HFFc6 (cell line): ENCODE results near the gene ABCD2. TPM values are rescaled to one million over a fixed set of nuclear protein-coding genes. Genes with fewer than 3 reads are reported as not detected.

Source experiments
- DNase-seq: peaks from one replicate; pipeline ENCODE4 v3.0.0-alpha.2; 2018
- H3K27ac Mint-ChIP-seq: 2 replicates; pipeline ENCODE4 v1.8.0; 2020; ENCODE audit warnings: mild to moderate bottlenecking, mixed read lengths
- H3K27me3 Mint-ChIP-seq: 2 replicates; pipeline ENCODE4 v1.8.0; 2021; ENCODE audit warnings: mild to moderate bottlenecking, moderate library complexity, mixed read lengths; ENCODE audit not compliant: insufficient read depth
- H3K36me3 Mint-ChIP-seq: 2 replicates; pipeline ENCODE4 v1.8.0; 2021; ENCODE audit warnings: low read depth, mixed read lengths
- H3K4me1 Mint-ChIP-seq: 2 replicates; pipeline ENCODE4 v1.8.0; 2020; ENCODE audit warnings: low read depth, mixed read lengths
- H3K4me3 Mint-ChIP-seq: 2 replicates; pipeline ENCODE4 v1.8.0; 2020; ENCODE audit warnings: mild to moderate bottlenecking, moderate library complexity, mixed read lengths
- H3K9me3 Mint-ChIP-seq: 2 replicates; pipeline ENCODE4 v1.8.0; 2020; ENCODE audit warnings: mild to moderate bottlenecking, mixed read lengths
- CTCF ChIP-seq: fragments of 200-600 bp; sonication (generic); IDR thresholded peaks from 2 replicates; pipeline ENCODE4 v1.5.0; 2021; ENCODE audit warnings: antibody characterized with exemption, mild to moderate bottlenecking
- total RNA-seq, 6 experiments: library from RNA; stranded (reverse); fragmentation: NEBNext Ultra II Directional; extraction: Animal tissue kit (Norgen Biotek cat#: 25700); gene quantifications; 2 replicates in 1 of 6; 3 replicates in 5 of 6; pipeline ENCODE4 v1.2.3, GENCODE V29; 2021

ABCD2 gene
- total RNA-seq, 6 experiments from 2014 or later, result not detected

- no peak for DNase-seq
- no peaks in the 10 kb centered on the region for H3K36me3 Mint-ChIP-seq
- H3K4me1 Mint-ChIP-seq, result no peaks in the 10 kb centered on the region
- no peaks in the 10 kb centered on the region for H3K27me3 Mint-ChIP-seq
- TF ChIP-seq CTCF, result no peak
- no peak overlapping the region for H3K4me3 Mint-ChIP-seq
- H3K9me3 Mint-ChIP-seq, result peaks cover 11% of the 10 kb centered on the region
- no peak overlapping the region for H3K27ac Mint-ChIP-seq
Observed at GRCh38 chr12:39638840-39639239, 19.2 kb upstream of the ABCD2 start.

DNA sequence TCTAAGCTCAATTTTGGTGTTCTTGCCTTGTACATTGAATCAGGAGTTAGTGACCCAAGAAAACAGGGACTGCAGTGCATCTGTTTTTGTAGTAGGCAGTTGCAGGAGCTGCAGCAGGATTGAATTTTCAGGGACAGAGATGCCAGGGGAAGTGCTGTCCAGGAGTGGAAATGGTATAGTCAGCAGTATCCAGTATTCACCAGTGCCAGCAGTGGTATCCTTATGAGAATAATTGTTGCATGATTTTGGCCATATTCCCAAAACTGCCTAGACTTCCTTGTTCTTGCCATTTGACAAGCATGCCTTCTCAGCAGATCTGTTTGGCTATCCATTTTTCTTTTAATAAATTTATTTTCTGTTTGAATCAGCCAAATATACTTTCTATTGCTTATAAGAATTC lies 18.6 kb upstream of the ABCD2 start:
- Mint-ChIP-seq H3K27me3 (no peaks in the 10 kb centered on the region), H3K27ac (no peak overlapping the region), H3K4me1 (no peaks in the 10 kb centered on the region), H3K9me3 (peaks cover 12% of the 10 kb centered on the region), H3K4me3 (no peak overlapping the region), H3K36me3 (no peaks in the 10 kb centered on the region)
- no peak for TF ChIP-seq CTCF
- DNase-seq, result no peak

DNA sequence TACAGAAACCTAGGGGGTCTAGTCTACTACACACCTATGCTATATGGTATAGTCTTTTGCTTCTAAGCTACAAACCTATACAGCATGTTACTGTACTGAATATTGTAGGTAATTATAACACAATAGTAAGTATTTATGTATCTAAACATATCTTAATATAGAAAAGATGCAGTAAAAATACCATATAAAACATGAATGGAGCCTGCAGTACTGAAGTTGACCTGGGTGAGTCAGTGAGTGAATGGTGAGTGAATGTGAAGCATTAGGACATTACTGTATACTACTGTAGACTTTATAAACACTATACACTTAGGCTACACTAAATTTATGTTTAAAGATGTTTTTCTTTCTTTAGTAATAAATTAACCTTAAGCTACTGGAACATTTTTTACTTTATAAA lies 13.1 kb upstream of the ABCD2 start:
- TF ChIP-seq CTCF, result no peak
- H3K9me3 Mint-ChIP-seq, result peaks cover 9% of the 10 kb centered on the region
- no peak overlapping the region for H3K4me3 Mint-ChIP-seq
- H3K27ac Mint-ChIP-seq, result no peak overlapping the region
- H3K36me3 Mint-ChIP-seq, result no peaks in the 10 kb centered on the region
- H3K4me1 Mint-ChIP-seq, result no peaks in the 10 kb centered on the region
- H3K27me3 Mint-ChIP-seq, result no peaks in the 10 kb centered on the region; the same call in 1 of the 2 replicates
- DNase-seq, result no peak

GRCh38 chr12:39628836-39629235 lies 9.2 kb upstream of the ABCD2 start:
- H3K36me3 Mint-ChIP-seq, result no peaks in the 10 kb centered on the region
- no peak overlapping the region for H3K4me3 Mint-ChIP-seq
- H3K27me3 Mint-ChIP-seq, result no peaks in the 10 kb centered on the region; the same call in 1 of the 2 replicates
- H3K4me1 Mint-ChIP-seq, result no peaks in the 10 kb centered on the region
- no peak for DNase-seq
- no peak for TF ChIP-seq CTCF
- H3K9me3 Mint-ChIP-seq, result peaks cover 7% of the 10 kb centered on the region
- no peak overlapping the region for H3K27ac Mint-ChIP-seq

DNA sequence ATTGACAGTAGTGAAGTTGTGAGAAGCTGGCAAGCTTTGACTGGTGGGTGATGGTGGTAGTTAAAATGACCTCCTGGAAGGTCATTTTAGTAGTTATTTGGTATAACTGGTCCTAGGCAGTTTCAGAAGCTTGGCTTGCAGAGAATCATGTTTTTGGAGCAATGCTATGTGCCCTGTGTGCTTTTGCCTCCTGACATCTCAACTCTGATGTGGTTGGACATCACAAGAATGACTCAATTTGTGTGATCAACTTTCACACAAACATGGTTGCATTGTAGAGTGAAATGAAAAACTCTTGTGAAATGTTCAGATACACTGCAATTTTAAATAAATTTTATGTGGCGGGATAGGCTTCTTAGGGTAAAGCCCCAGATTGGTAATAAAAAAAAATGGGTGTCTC lies 8.3 kb upstream of the ABCD2 start:
- no peak for TF ChIP-seq CTCF
- Mint-ChIP-seq H3K27me3 (no peaks in the 10 kb centered on the region; the same call in 1 of the 2 replicates), H3K4me3 (no peak overlapping the region), H3K36me3 (no peaks in the 10 kb centered on the region), H3K27ac (no peak overlapping the region), H3K4me1 (no peaks in the 10 kb centered on the region), H3K9me3 (peaks cover 6% of the 10 kb centered on the region; the same call in 1 of the 2 replicates)
- DNase-seq, result no peak
